ENCODE data around the gene SHISAL1. TPM values are rescaled to one million over a fixed set of nuclear protein-coding genes. Genes with fewer than 3 reads are reported as not detected.

The SHISAL1 gene
- total RNA-seq, 1 donor from 2014 or later = not detected

- intact Hi-C loops (cut with micrococcal nuclease) = no loop called here
These were observed 101.3 kb downstream of the SHISAL1 start for GRCh38 chr22:44211256-44211945.

- intact Hi-C loops (cut with micrococcal nuclease) = no loop called here
These were observed 102.0 kb downstream of the SHISAL1 start for GRCh38 chr22:44210722-44211121.

- intact Hi-C loops (cut with micrococcal nuclease) = no loop called here
These were observed 103.4 kb downstream of the SHISAL1 start for GRCh38 chr22:44209343-44209742.

GRCh38 chr22:44207981-44208317 is 104.8 kb downstream of the SHISAL1 start:
- intact Hi-C loops (cut with micrococcal nuclease) = no loop called here

GRCh38 chr22:44207173-44207980 is 105.4 kb downstream of the SHISAL1 start:
- intact Hi-C loops (cut with micrococcal nuclease) = no loop called here

- intact Hi-C loops (cut with micrococcal nuclease) = no loop called here
These were observed 106.1 kb downstream of the SHISAL1 start for GRCh38 chr22:44206696-44207095.

GRCh38 chr22:44206330-44206645 is 106.5 kb downstream of the SHISAL1 start:
- intact Hi-C loops (cut with micrococcal nuclease) = no loop called here

GRCh38 chr22:44205516-44206329 is 107.0 kb downstream of the SHISAL1 start:
- intact Hi-C loops (cut with micrococcal nuclease) = no loop called here

- intact Hi-C loops (cut with micrococcal nuclease) = no loop called here
These were observed 107.8 kb downstream of the SHISAL1 start for GRCh38 chr22:44204739-44205515.

GRCh38 chr22:44203203-44203602 is 109.5 kb downstream of the SHISAL1 start:
- intact Hi-C loops (cut with micrococcal nuclease) = no loop called here

GRCh38 chr22:44202261-44202789 is 110.4 kb downstream of the SHISAL1 start:
- intact Hi-C loops (cut with micrococcal nuclease) = no loop called here

- intact Hi-C loops (cut with micrococcal nuclease) = no loop called here
These were observed 111.1 kb downstream of the SHISAL1 start for GRCh38 chr22:44201665-44202064.

GRCh38 chr22:44200855-44201550 is 111.7 kb downstream of the SHISAL1 start:
- intact Hi-C loops (cut with micrococcal nuclease) = no loop called here

- intact Hi-C loops (cut with micrococcal nuclease) = no loop called here
These were observed 112.3 kb downstream of the SHISAL1 start for GRCh38 chr22:44200451-44200850.

- intact Hi-C loops (cut with micrococcal nuclease) = no loop called here
These were observed 112.9 kb downstream of the SHISAL1 start for GRCh38 chr22:44199866-44200265.

- intact Hi-C loops (cut with micrococcal nuclease) = no loop called here
These were observed 113.6 kb downstream of the SHISAL1 start for GRCh38 chr22:44199164-44199563.

GRCh38 chr22:44197271-44197670 is 115.5 kb downstream of the SHISAL1 start:
- intact Hi-C loops (cut with micrococcal nuclease) = no loop called here

- intact Hi-C loops (cut with micrococcal nuclease) = no loop called here
These were observed 116.0 kb downstream of the SHISAL1 start for GRCh38 chr22:44196731-44197131.

GRCh38 chr22:44196241-44196640 is 116.5 kb downstream of the SHISAL1 start:
- intact Hi-C loops (cut with micrococcal nuclease) = no loop called here

- intact Hi-C loops (cut with micrococcal nuclease) = no loop called here
These were observed 117.4 kb downstream of the SHISAL1 start for GRCh38 chr22:44195189-44195871.

Data from T-helper 1 cell treated with Interleukin-12 subunit alpha and Interleukin-12 subunit beta and Interleukin-4 antibody, amounts not matched to agents 30 ng/mL and 1 ng/mL, for 36 hours (primary cell).